ENCODE measurements around the gene TNNC1.

TNNC1 gene

DNA sequence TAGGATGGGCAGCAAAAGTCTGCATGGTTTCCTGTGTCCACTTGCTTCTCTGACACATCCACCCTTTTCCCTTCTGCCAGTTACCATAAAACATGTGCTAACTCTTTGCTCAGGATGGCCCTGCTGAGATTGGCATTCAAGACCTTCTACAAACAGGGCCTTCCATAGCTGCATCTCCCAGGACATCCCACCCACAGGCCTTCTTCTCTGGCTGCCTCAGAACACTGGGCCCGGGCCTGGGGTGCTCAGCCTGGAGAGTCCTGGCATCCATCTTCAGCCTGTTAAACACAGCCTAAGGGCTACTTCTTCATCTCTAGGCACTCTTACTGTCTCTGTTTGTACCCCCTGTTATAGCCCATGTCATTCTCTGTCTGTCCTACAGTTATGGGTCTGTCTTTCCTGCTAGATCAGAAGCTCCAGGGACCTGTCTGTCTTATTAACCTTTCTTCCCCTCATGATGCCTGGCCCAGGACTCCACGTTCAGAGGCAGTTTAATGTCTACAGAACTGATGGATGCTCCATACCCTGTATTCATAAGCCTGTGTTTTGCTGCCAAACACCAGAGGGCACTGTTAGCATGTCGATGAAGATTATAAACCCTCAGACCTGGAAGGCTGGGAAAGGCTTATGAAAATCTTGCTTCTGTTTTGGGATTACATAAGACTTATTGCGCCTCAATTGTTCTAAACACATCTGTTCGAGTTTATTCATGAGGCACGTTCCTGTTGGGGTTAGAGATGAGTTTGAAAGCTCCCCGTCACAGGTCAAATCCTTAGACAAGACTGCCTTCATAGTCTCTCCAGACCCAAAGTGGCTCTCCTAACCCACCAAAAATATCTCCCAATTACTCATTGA, 25.5 kb downstream of the TNNC1 start:
- peak; percentile 19 for DNase-seq

DNA sequence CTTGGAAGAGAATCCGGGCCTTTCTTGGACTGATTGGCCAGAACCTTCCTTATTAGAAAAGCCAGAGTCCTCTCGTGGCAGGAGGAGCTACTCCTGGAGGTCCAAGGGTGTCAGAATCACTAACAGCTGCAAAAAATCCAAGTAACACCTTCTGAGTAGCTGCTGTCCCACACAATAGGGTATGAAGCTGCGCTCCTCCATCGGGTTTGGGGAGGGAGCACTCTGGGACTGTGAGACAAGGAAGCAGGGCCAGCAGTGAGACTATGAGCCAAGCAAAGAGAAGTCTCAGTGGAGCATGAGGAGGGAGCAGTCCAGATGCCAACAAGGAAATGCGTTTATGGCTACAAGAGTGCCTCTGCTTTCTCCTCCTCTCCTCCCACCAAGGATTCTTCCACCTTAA, 30.7 kb downstream of the TNNC1 start:
- no peak for DNase-seq

GRCh38 chr3:52422669-52423068, 31.2 kb downstream of the TNNC1 start:
- DNase-seq: no peak

DNA sequence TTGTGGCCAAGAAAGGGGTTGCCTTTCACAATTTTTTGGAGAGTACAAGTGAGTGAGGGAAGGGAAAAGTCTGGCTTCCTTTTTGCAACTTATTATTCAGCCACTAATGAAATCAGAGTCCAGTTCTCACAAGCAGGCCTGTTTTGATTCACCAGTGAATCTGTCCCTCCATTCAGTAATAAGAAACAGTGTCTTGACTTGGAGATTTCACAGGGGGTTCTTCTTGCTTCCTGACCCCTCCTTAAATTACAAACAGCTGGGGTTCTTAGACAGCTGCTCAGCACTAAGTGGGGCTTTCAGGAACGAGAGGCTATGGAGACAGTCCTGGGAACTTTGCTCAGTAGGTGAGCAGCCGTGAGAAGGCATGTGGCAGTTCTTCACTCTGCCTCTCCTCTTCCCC, 33.5 kb downstream of the TNNC1 start:
- DNase-seq: no peak

DNA sequence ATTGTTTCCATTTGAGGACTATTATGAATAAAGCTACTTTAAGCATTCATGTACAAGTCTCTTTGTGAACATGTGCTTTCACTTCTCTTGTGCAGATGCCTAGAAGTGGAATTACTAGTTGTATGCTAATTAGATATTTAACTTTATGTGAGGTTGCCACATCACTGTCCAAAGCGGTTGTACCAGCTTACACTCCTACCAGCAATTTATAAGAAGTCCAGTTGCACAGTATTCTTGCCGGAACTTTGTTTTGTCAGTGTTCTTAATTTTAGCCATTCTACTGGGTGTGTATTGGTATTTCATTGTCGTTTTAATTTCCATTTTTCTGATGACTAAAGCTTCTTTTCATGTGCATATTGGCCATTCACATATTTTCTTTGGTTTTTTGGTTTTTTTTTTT, 38.0 kb downstream of the TNNC1 start:
- DNase-seq: no peak

- no peak for DNase-seq
These were observed 45.4 kb downstream of the TNNC1 start for GRCh38 chr3:52408466-52408865.

GRCh38 chr3:52407779-52408178, 46.1 kb downstream of the TNNC1 start:
- no peak for DNase-seq

- DNase-seq: no peak
These were observed 46.9 kb downstream of the TNNC1 start for GRCh38 chr3:52406791-52407510.

- no peak for DNase-seq
These were observed 47.6 kb downstream of the TNNC1 start for GRCh38 chr3:52406231-52406661.

GRCh38 chr3:52405601-52406110, 48.2 kb downstream of the TNNC1 start:
- no peak for DNase-seq

DNA sequence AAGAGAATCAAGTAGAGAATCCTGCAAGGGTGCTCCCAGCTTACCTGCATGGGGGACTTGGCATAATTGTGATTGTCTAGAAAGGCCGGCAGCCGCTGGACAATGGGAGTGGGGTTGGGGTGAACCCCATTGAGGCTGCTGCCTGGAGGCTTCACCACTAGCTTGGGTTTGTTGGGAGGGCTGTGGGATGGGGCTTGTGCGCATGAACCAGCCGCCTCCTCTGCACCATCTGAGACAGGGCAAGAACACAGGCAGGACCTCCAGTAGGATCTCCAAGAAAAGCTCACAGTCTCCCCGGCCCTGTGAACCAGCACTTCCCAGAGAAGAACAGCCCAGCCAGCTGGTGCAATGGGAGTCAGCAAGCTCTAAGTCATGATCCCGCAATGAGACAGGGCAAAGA, 48.8 kb downstream of the TNNC1 start:
- DNase-seq: no peak

DNA sequence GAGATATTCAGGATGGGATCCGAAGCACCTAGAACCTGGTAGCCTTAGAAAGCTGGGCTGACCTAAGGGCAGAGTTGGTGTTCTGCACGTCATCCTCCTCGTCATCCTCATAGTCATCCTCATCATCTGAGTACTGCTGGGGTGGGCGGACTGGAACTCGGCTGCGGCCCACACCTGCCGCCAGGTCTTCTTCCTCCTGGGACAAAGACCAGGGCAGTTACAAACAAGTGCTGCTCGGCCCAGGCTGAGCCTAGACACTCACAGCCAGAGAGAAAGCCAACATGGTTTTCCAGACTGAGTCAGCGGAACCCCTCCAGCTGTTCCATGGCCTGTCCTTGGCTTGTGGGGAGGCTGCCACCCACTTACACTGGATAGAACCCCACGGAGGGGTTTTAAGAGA, 49.5 kb downstream of the TNNC1 start:
- DNase-seq: no peak

DNA sequence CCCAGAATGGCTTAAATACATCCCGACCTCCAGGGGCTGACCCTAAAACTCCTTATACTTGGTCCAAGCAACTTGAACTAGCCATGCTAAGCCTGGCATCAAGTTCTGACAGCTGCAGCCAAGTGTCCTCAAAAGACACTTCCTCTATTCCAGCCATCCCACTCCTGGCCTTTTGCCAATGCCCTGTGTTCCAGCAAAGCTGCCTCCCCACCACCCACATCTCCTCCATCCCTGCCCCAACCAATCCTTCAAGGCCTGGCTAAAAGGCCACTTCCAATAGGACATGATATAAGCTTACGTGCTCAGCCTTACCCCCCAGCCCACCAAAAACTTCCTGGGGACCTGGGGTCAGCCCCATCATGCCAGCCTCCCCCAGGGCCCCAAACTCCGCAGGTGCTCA, 49.9 kb downstream of the TNNC1 start:
- no peak for DNase-seq

DNA sequence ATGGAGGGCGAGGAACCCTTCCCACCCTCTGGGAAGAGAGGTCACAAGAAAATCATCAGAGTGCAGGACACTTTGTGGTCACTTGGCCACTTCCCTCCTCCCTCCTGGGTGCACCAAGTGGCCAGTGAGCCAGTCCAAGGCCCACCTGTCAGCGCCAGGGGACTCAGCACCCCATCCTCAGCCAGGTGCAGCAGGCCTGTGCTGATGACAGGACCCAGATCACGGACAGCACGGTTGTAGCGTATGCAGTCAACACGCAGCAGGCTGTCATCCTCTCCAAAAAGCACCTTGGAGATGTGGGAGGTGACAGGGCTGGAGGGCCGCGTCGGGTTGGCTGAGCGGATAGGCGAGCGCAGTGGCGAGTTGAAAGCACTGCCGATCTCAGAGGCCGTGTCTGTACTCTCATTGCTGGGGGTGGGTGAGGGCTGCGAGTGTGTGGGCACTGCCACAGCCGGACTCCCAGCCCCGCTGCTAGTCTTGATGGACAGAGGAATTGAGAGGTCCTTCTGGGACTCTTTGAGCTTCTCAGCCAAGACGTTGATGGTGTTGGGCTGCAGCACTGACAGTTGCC, 50.5 kb downstream of the TNNC1 start:
- no peak for DNase-seq

- DNase-seq: no peak
These were observed 51.1 kb downstream of the TNNC1 start for GRCh38 chr3:52402706-52403270.

- DNase-seq: no peak
These were observed 51.7 kb downstream of the TNNC1 start for GRCh38 chr3:52402101-52402521.

GRCh38 chr3:52401551-52401950, 52.3 kb downstream of the TNNC1 start:
- DNase-seq: no peak
